ENCODE data around the gene SMTNL1.
A peak's percentile ranks its signal among the peaks of the same experiment; 100 is the strongest.
"Not testable (repeated sequence)": the region's sequence is repeated elsewhere in the genome, so short reads cannot be mapped to it uniquely, and the experiment has no call there.

Gene SMTNL1

GRCh38 chr11:57508341-57509170 is 28.8 kb upstream of the SMTNL1 start:
- no peak for DNase-seq (ENCODE audit: low read depth in 2 of 2)

DNA sequence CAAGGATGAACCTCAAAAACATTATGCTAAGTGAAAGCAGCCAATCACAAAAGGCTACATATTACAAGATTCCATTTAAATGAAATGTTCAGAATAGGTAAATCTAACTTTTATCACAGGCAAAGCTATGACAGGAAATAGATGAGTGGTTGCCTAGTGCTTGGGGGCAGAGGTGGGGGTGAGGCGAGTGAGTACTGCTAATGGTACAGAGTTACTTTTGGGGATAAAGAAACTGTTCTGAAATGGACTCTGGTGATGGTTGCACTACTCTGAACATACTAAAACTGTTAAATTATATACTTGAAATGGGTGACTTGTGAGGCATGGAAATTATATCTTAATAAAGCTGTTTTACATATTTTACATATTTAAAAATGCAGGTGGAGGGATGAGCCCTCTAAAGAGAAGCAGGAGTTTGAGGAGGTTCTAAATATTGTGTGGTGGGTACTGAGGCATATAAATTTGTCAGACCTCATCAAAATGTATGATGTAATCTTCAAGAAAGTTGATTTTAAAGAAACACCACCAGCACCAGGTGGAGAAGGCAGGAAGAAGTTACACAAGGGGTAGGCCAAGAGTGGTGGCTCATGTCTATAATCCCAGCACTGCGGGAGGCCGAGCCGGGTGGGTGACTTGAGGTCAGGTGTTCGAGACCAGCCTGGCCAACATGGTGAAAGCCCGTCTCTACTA is 25.5 kb upstream of the SMTNL1 start:
- no peak for DNase-seq (ENCODE audit: low read depth in 2 of 2)

DNA sequence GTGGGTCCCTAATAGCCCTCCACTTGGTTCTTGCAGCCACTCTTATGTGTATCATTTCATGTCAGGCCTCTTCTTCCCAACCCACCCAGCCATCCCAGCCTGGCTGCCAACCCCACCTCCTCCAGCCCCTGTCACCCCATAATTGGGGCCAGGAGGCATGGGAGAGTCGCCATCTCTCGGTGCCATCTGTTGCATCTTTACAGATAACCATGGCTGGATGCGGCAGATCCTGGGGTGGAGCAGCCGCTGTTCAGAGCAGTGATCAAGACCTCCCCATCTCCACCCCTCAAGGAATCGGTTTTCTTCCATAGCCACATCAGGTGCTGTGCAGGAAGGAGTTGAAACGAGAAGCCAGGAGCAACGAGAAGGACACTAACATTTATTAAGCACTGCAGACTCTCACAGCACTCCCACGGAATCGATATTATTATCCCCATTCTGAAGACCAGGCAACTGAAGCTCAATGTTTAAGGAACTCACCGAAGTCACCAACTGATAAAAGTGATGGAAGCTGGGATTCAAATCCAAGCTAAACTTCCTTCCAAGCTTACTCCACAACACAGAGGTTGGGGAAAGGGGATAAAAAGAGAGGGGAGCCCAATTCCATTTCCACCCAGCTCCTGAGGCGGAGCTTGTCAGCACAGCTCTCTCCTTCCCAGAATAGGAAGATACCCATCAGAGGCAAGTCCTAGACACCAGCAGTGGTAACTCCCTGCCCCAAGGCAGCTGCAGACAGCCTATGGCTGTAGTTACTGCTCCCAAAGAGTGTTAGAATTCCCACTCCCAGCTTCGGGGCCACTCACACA is 24.5 kb upstream of the SMTNL1 start:
- DNase-seq (ENCODE audit: low read depth in 2 of 2): no peak

- DNase-seq (ENCODE audit: low read depth in 2 of 2): no peak
Observed at GRCh38 chr11:57513452-57513795, 24.0 kb upstream of the SMTNL1 start.

DNA sequence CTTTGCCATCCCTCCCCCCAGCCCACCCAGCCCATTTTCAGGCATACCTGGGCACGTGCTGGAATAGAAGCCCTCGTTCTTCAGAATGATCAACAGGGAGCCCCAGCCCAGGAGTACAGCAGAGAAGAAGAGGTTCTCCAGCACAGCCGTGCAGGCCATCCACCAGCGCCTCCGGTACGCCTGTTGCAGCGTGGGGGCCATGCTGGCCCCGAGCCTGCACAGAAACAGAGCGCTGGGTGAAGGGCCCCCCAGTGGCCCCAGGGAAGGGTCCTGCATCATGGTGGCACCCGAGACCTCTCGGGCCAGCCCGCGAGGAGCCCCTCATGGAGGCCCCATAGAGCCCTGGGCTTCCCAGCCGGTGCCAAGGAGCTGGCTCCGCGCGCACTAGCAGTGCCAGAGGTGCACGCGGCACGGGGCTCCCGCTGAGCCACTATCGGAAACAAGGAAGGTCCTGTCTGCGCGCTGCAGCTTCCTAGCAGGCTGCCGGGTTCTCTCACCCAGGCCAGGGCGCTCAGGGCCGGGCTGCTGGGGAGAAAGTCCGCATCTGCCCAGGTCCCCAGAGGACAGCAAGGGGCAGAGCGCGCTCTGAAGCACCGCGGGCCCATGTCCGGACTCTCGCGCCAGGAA is 23.4 kb upstream of the SMTNL1 start:
- DNase-seq (ENCODE audit: low read depth in 2 of 2): no peak

GRCh38 chr11:57514538-57515331 is 22.7 kb upstream of the SMTNL1 start:
- DNase-seq (ENCODE audit: low read depth in 2 of 2): no peak

- no peak for DNase-seq (ENCODE audit: low read depth in 2 of 2)
Observed at GRCh38 chr11:57515332-57516060, 21.9 kb upstream of the SMTNL1 start, which contains the start of gene SLC43A1. Gene SLC43A1 (minus strand): TSS chr11:57515702. CDS start chr11:57514111, 1,591 bp downstream.

- no peak for DNase-seq (ENCODE audit: low read depth in 2 of 2)
Observed at GRCh38 chr11:57516061-57516443, 21.3 kb upstream of the SMTNL1 start.

DNA sequence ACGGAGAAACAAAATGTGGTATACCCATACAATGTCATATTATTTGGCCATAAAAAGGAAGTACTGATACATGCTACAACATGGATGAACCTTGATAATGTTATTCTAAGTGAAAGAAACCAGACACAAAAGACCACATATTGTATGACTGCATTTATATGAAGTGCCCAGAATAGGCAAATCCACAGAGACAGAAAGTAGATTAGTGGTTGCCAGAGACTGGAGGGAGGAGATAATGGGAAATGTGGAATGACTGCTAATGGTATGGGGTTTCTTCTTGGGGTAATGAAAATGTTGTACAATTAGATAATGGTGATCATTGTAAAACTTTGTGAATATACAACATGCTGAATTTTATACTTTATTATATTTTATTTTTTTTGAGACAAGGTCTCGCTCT is 16.3 kb upstream of the SMTNL1 start:
- DNase-seq (ENCODE audit: low read depth in 2 of 2): no peak

DNA sequence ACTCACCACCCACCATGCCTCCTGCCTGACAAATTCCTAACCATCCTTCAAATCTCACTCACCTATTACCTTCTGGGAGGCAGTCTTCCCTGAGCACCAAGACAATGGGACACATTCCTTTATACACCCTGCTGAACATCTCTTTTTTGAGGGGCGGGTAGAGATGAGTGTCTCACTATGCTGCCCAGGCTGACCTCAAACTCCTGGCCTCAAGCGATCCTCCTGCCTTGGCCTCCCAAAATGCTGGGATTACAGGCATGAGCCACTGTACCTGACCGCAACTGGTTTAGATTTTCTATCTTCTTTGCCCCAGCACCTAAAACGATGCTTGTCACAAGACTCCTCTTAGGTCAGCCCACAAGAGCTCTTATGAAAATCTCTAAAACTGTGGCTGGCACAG is 14.0 kb upstream of the SMTNL1 start:
- no peak for DNase-seq (ENCODE audit: low read depth in 2 of 2)

GRCh38 chr11:57527056-57527631 is 10.3 kb upstream of the SMTNL1 start:
- peak in 1 of 2 experiments; percentile 20 for DNase-seq (ENCODE audit: low read depth in 2 of 2)

- DNase-seq (ENCODE audit: low read depth in 2 of 2): no peak
Observed at GRCh38 chr11:57529012-57529411, 8.4 kb upstream of the SMTNL1 start.

GRCh38 chr11:57530215-57530595 is 7.2 kb upstream of the SMTNL1 start:
- DNase-seq (ENCODE audit: low read depth in 2 of 2): no peak

GRCh38 chr11:57530596-57531507 is 6.5 kb upstream of the SMTNL1 start, which contains the start of gene TIMM10:
Gene TIMM10 (minus strand): TSS chr11:57530754. CDS start chr11:57530189, 565 bp downstream.
- peak; percentile 92 to 93 for DNase-seq (ENCODE audit: low read depth in 2 of 2)

- not testable (repeated sequence) for DNase-seq (ENCODE audit: low read depth in 2 of 2)
Observed at GRCh38 chr11:57534449-57534848, 2.9 kb upstream of the SMTNL1 start.

- DNase-seq (ENCODE audit: low read depth in 2 of 2): no peak
Observed at GRCh38 chr11:57539342-57539741, 1.9 kb downstream of the SMTNL1 start.

- DNase-seq (ENCODE audit: low read depth in 2 of 2): no peak
Observed at GRCh38 chr11:57541169-57541568, 3.8 kb downstream of the SMTNL1 start.

- DNase-seq (ENCODE audit: low read depth in 2 of 2): no peak
Observed at GRCh38 chr11:57542582-57542981, 5.2 kb downstream of the SMTNL1 start.

DNA sequence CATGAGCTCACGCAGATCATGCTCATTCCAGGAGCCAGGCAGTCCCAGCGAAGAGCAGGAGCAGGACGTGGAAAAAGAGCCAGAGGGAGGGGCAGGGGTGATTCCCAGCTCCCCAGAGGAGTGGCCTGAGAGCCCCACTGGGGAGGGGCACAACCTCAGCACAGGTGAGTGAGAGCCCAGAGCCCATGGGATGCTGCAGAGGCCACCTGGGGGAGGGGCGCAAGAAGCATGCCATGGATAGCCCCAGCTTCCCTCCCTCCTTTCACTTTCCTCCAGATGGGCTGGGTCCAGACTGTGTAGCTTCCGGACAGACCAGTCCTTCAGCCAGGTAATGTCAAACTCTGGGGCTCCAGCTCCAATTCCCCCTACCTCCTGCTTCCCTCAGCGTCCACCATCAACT is 6.2 kb downstream of the SMTNL1 start:
- DNase-seq (ENCODE audit: low read depth in 2 of 2): no peak
